NCI-H82 (cell line): Measurements from ENCODE around the gene SHOX.
"Not testable (repeated sequence)": the region's sequence is repeated elsewhere in the genome, so short reads cannot be mapped to it uniquely, and the experiment has no call there.

Experiments
- DNase-seq: peaks from one replicate; lab custom pipeline; 2025; lab: John Stamatoyannopoulos, UW

SHOX gene

DNA sequence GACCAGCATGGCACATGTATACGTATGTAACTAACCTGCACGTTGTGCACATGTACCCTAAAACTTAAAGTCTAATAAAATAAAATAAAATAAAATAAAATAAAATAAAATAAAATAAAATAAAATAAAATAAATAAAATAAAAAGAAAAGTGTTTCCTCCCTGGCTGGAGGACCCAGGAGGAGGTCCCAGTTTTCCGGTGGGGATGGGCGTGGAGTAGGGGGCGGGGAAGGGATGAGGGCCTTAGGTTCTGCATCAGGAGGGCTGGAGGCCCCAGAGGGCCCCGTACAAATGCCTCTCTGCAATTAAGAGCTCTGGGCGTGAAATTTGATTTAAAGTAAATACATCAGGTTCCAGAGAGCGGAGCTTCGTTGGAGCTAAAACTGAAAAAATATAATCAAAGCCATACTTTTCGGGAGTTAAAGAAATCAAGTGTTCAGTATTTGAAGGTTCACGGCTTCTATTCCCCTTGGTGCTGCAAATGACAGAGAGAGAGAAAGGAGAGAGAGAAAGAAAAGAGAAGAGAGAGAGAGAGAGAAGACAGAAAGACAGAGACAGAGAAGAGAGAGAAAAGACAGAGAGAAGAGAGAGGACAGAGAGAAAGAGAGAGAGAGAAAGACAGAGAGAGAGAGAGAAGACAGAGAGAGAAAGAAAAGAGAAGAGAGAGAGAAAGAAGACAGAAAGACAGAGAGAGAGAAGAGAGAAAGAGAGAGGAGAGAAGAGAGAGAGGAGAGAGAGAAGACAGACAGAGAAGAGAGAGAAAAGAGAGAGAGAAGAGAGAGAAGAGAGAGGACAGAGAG, 8.7 kb upstream of the SHOX start:
- DNase-seq = no peak

GRCh38 chrX:622802-623201, 7.8 kb upstream of the SHOX start:
- not testable (repeated sequence) for DNase-seq

DNA sequence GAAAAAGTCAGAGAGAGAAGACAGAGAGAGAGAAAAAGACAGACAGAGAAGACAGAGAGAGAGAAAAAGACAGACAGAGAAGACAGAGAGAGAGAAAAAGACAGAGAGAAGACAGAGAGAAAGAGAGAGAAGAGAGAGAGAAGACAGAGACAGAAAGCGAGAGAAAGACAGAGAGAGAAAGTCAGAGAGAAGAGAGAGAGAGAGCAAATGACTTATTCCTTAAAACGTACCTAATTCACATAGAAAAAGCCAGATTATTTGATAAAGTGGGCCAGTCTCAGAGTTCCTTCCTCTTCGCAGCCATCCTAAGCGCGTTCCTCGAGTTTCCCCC, 7.4 kb upstream of the SHOX start:
- DNase-seq = no peak

DNA sequence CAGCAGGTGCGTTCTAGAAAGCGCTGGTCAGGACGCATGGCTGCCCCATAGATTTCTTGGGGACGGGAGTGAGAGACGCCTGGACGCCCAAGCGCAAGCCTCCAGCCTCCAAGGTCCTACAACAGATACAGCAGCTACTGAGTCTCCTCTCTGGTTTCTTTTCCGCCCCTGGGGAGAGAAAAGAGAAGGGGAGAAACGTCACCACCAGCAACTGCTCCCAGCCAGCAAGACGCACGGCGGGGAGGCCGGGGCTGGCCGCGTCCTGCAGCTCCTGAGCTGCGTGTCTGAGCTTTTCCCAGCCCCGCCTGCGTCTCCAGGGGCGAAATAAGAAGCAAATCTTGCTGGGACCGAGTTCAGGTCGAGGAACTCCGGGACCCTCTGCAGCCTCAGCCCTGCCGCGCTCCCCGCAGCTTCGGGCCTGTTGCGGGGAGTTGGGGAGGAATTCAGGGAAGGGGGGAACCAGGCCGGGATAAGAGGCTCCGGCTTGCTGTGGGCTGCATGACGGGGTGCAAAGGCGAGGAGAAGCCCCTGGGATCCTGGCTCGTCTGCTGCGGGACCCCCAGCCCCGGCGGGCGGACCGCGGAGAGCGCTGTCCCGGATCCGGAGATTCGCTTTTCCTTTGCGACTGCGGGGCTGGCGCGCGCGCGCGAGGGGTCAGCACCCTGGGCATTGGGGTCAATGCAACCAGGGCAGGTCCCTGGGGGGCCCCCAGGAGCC, 6.8 kb upstream of the SHOX start:
- DNase-seq = no peak

GRCh38 chrX:625137-625691, 5.4 kb upstream of the SHOX start:
- no peak for DNase-seq

- not testable (repeated sequence) for DNase-seq
These were observed 4.5 kb upstream of the SHOX start for GRCh38 chrX:626047-626446.

DNA sequence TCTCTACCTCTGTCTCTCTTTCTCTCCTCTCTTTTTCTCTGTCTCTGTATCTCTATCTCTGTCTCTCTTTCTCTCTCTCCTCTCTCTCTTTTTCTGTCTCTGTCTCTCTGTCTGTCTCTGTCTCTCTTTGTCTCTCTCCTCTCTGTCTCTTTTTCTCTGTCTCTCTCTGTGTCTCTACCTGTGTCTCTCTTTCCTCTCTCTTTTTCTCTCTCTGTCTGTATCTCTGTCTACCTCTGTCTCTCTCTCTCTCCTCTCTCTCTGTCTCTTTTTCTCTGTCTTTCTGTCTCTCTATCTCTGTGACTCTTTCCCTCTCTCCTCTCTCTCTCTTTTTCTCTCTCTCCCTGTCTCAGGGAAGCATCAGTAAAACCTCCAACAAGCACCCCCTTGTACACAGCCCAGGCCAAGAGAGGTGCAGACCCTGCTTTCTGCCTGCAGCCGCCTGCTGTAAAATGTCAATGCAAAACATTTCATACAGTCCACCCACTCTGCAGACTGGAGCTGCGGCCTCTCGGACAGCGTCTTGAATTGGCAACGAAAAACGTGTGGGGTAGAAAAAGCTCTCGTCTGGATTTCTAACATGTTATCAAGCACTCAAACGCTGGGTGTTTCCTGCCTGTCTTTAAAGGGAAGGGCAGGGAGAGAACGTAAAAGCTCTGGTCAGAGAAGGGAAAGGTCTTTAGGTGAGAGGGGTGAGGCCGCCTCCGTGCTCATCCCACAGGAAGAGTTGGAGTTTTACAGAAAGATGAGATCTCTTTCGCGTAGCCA, 3.7 kb upstream of the SHOX start:
- DNase-seq = no peak

DNA sequence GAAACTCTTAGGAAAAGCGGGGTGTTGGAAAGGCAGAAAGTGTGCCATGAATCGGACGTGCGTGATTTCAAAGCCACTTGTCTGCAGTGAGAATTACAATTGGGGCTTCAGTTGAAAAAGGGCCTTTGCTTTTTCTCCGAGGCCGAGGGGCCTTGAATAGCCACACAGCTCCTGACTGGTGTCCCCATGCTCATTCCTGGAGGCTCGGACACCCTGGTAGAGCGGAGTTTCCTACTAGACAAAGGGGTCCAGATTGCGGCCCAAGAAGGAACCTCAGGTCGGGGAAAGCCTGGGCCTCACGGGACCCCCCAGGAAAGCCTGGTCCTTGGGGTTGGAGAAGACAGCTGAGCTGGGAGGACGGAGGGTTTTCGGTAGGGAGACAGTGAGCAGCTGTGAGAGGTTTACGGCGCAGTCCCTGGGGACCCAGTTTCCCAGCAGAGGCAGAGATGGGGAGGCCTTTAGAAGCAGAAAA, 3.0 kb upstream of the SHOX start:
- peak; percentile 18 for DNase-seq

GRCh38 chrX:627995-628394, 2.6 kb upstream of the SHOX start:
- no peak for DNase-seq

DNA sequence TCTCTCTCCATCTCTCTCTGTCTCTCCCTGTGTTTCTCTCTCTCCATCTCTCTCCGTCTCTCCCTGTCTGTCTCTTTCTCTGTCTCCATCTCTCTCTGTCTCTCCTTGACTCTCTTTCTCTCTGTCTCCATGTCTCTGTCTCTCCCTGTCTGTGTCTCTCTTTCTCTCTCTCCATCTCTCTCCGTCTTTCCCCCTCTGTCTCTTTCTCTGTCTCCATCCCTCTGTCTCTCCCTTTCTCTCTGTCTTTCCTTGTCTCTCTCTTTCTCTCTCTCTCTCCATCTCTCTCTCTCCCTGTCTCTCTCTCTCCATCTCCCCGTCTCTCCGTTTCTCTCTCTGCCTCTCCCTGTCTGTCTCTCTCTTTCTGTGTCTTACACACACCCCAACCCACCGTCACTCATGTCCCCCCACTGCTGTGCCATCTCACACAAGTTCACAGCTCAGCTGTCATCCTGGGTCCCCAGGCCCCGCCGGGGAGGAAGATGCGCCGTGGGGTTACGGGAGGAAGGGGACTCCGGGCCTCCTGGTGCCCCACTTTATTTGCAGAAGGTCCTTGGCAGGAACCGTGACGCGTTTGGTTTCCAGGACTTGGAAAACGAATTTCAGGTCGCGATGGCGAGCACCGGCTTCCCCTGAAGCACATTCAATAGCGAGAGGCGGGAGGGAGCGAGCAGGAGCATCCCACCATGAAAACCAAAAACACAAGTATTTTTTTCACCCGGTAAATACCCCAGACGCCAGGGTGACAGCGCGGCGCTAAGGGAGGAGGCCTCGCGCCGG, 1.2 kb upstream of the SHOX start:
- DNase-seq = no peak

DNA sequence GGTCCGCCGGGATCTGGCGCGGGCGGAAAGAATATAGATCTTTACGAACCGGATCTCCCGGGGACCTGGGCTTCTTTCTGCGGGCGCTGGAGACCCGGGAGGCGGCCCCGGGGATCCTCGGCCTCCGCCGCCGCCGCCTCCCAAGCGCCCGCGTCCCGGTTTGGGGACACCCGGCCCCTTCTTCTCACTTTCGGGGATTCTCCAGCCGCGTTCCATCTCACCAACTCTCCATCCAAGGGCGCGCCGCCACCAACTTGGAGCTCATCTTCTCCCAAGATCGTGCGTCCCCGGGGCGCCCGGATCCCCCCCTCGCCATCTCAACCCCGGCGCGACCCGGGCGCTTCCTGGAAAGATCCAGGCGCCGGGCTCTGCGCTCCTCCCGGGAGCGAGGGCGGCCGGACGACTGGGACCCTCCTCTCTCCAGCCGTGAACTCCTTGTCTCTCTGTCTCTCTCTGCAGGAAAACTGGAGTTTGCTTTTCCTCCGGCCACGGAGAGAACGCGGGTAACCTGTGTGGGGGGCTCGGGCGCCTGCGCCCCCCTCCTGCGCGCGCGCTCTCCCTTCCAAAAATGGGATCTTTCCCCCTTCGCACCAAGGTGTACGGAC, 482 bp upstream of the SHOX start:
- no peak for DNase-seq

DNA sequence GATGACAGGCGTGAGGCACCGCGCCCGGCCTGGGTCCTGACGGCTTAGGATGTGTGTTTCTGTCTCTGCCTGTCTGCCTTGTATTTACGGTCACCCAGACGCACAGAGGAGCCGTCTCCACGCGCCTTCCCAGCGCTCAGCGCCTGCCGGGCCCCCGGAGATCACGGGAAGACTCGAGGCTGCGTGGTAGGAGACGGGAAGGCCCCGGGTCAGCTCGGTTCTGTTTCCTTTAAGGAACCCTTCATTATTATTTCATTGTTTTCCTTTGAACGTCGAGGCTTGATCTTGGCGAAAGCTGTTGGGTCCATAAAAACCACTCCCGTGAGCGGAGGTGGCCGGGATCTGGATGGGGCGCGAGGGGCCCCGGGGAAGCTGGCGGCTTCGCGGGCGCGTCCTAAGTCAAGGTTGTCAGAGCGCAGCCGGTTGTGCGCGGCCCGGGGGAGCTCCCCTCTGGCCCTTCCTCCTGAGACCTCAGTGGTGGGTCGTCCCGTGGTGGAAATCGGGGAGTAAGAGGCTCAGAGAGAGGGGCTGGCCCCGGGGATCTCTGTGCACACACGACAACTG, 1.3 kb downstream of the SHOX start:
- no peak for DNase-seq

DNA sequence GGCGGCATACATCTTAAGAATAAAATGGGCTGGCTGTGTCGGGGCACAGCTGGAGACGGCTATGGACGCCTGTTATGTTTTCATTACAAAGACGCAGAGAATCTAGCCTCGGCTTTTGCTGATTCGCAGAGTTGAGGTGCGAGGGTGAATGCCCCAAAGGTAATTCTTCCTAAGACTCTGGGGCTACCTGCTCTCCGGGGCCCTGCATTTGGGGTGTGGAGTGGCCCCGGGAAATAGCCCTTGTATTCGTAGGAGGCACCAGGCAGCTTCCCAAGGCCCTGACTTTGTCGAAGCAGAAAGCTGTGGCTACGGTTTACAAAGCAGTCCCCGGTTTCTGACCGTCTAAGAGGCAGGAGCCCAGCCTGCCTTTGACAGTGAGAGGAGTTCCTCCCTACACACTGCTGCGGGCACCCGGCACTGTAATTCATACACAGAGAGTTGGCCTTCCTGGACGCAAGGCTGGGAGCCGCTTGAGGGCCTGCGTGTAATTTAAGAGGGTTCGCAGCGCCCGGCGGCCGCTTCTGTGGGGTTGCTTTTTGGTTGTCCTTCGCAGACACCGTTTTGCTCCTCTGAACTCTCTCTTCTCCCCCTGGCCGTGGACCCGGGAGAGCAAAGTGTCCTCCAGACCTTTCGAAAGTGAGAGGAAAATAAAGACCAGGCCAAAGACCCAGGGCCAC, 1.9 kb downstream of the SHOX start:
- peak; percentile 4 for DNase-seq

DNA sequence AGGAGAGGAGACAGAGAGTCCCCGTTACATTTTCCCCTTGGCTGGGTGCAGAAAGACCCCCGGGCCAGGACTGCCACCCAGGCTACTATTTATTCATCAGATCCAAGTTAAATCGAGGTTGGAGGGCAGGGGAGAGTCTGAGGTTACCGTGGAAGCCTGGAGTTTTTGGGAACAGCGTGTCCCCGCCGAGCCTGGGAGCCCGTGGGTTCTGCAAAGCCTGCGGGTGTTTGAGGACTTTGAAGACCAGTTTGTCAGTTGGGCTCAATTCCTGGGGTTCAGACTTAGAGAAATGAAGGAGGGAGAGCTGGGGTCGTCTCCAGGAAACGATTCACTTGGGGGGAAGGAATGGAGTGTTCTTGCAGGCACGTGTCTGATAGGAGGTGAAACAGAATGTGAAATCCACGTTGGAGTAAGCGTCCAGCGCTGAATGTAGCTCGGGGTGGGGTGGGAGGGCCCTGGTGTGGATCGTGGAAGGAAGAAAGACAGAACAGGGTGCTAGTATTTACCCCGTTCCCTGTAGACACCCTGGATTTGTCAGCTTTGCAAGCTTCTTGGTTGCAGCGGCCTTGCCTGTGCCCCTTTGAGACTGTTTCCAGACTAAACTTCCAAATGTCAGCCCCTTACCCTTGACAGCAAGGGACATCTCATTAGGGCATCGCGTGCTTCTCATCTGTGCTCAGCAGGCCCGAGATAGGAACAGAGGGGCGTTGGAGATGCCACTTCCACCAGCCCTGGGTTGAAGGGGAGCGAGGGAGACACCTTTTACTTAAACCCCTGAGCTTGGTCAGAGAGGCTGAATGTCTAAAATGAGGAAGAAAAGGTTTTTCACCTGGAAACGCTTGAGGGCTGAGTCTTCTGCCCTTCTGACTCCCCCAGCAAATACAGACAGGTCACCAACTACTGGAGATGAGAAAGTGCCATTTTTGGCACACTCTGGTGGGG, 2.7 kb downstream of the SHOX start:
- no peak for DNase-seq

- DNase-seq = no peak
These were observed 3.7 kb downstream of the SHOX start for GRCh38 chrX:633985-634958.

- no peak for DNase-seq
These were observed 5.0 kb downstream of the SHOX start for GRCh38 chrX:635428-636090.

DNA sequence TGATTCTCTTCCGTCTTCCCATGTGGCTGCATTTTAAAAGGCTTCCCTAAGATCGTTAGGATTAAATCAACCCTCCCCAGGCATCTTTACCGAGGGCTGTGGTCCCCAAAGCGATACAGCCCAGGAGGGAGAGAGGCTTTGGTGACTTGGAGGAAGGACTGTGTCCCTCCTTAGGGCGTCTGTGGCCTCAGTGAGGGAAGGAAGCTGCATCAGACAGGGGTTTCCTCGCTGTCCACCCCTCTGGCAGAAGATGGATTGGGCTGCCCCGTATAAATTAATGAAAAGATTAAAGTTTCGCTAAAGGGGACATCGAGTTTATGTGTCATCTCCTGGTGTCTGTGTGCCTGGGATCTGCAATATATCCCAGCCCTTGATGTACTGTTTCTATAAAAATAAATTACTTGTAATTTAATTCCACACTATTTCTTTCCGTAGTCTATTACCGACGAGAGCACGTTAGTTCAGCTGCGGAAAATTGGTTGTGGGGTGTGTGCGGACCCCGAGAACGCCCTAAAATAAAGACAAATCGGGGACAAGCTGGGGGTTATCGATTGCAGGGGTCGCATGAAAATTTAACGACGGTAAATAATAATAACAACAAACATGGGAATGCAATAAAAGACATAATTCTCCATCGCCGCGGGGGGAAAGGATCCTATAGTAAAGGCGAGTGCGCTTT, 6.5 kb downstream of the SHOX start:
- DNase-seq = no peak
